Measurements from ENCODE around the gene RWDD1.

RWDD1 gene

GRCh38 chr6:116570856-116571682 lies at the start of gene RWDD1:
Gene RWDD1, plus strand, starts transcription at chr6:116571504. Its CDS starts 79 bp downstream, at chr6:116571583.
- peak within 1 kb of the TSS; percentile 99 for H3K4me3 ChIP-seq (ENCODE audit: low read length)
- TF ChIP-seq CTCF (conservative IDR thresholded peaks at IDR 0.05; ENCODE audit: low read depth, low read length) = no peak
- peak; percentile 99 for DNase-seq (ENCODE audit: low read depth)

- no peak overlapping the region for H3K4me3 ChIP-seq (ENCODE audit: low read length)
- DNase-seq (ENCODE audit: low read depth) = no peak
- no peak for TF ChIP-seq CTCF (conservative IDR thresholded peaks at IDR 0.05; ENCODE audit: low read depth, low read length)
Observed at GRCh38 chr6:116522896-116523295, 48.4 kb upstream of the RWDD1 start.

GRCh38 chr6:116524236-116524635 lies 47.1 kb upstream of the RWDD1 start:
- no peak overlapping the region for H3K4me3 ChIP-seq (ENCODE audit: low read length)
- DNase-seq (ENCODE audit: low read depth) = no peak
- TF ChIP-seq CTCF (conservative IDR thresholded peaks at IDR 0.05; ENCODE audit: low read depth, low read length) = no peak

- peak; percentile 4 for TF ChIP-seq CTCF (conservative IDR thresholded peaks at IDR 0.05; ENCODE audit: low read depth, low read length)
Observed at GRCh38 chr6:116528133-116528532, 43.2 kb upstream of the RWDD1 start.

GRCh38 chr6:116528780-116529179 lies 42.5 kb upstream of the RWDD1 start:
- TF ChIP-seq CTCF (conservative IDR thresholded peaks at IDR 0.05; ENCODE audit: low read depth, low read length) = no peak
- no peak overlapping the region for H3K4me3 ChIP-seq (ENCODE audit: low read length)
- DNase-seq (ENCODE audit: low read depth) = no peak

More at GRCh38 chr6:116528133-116528532, 43.2 kb upstream of the RWDD1 start:
- no peak overlapping the region for H3K4me3 ChIP-seq (ENCODE audit: low read length)
- DNase-seq (ENCODE audit: low read depth) = no peak

- H3K4me3 ChIP-seq (ENCODE audit: low read length) = no peak overlapping the region
- no peak for TF ChIP-seq CTCF (conservative IDR thresholded peaks at IDR 0.05; ENCODE audit: low read depth, low read length)
- no peak for DNase-seq (ENCODE audit: low read depth)
Observed at GRCh38 chr6:116529466-116530290, 41.6 kb upstream of the RWDD1 start.

All from retinal pigment epithelial cell (primary cell).